Rectal smooth muscle tissue (tissue), 1 donor: ENCODE results near the gene RNF144B.

Source experiments
- H3K27ac ChIP-seq: one replicate; pipeline ENCODE4 v1.7.0; 2013; ENCODE audit warnings: low read depth, low read length, inconsistent platforms
- H3K27me3 ChIP-seq: one replicate; pipeline ENCODE4 v1.7.0; 2013; ENCODE audit warnings: low read length; ENCODE audit not compliant: control insufficient read depth, insufficient read depth
- H3K36me3 ChIP-seq: one replicate; pipeline ENCODE4 v1.7.0; 2013; ENCODE audit warnings: low read length; ENCODE audit not compliant: control insufficient read depth, insufficient read depth
- H3K4me1 ChIP-seq: one replicate; pipeline ENCODE4 v1.7.0; 2013; ENCODE audit warnings: low read length; ENCODE audit not compliant: control insufficient read depth, insufficient read depth
- H3K4me3 ChIP-seq: one replicate; pipeline ENCODE4 v1.7.0; 2013; ENCODE audit warnings: low read length
- H3K9ac ChIP-seq: one replicate; pipeline ENCODE4 v1.7.0; 2013; ENCODE audit warnings: low read length

The RNF144B gene

GRCh38 chr6:18380851-18381250 is 6.3 kb upstream of the RNF144B start:
- H3K36me3 ChIP-seq = no peaks in the 10 kb centered on the region
- no peak overlapping the region for H3K4me3 ChIP-seq
- H3K4me1 ChIP-seq = no peaks in the 10 kb centered on the region
- no peak overlapping the region for H3K27ac ChIP-seq
- no peak overlapping the region for H3K9ac ChIP-seq
- no peaks in the 10 kb centered on the region for H3K27me3 ChIP-seq

- no peaks in the 10 kb centered on the region for H3K36me3 ChIP-seq
- no peaks in the 10 kb centered on the region for H3K4me1 ChIP-seq
- H3K9ac ChIP-seq = no peak overlapping the region
- H3K27ac ChIP-seq = no peak overlapping the region
- H3K4me3 ChIP-seq = no peak overlapping the region
- no peaks in the 10 kb centered on the region for H3K27me3 ChIP-seq
These were observed 3.7 kb upstream of the RNF144B start for GRCh38 chr6:18383441-18383840.

- Histone ChIP-seq H3K9ac (no peak overlapping the region), H3K27me3 (no peaks in the 10 kb centered on the region), H3K27ac (no peak overlapping the region), H3K4me3 (no peak overlapping the region), H3K4me1 (peaks cover 6% of the 10 kb centered on the region), H3K36me3 (no peaks in the 10 kb centered on the region)
These were observed 2.5 kb upstream of the RNF144B start for GRCh38 chr6:18384621-18385020.

- peaks cover 6% of the 10 kb centered on the region for H3K4me1 ChIP-seq
- H3K27me3 ChIP-seq = no peaks in the 10 kb centered on the region
- no peak overlapping the region for H3K27ac ChIP-seq
- H3K36me3 ChIP-seq = no peaks in the 10 kb centered on the region
- H3K4me3 ChIP-seq = peak overlapping the region; percentile 78
- no peak overlapping the region for H3K9ac ChIP-seq
These were observed 713 bp upstream of the RNF144B start for GRCh38 chr6:18386298-18386976.

- Histone ChIP-seq H3K9ac (no peak overlapping the region), H3K27ac (peak overlapping the region; percentile 44), H3K4me3 (peak overlapping the region; percentile 78), H3K27me3 (no peaks in the 10 kb centered on the region), H3K36me3 (no peaks in the 10 kb centered on the region), H3K4me1 (peaks cover 6% of the 10 kb centered on the region)
These were observed 1.1 kb downstream of the RNF144B start for GRCh38 chr6:18388271-18388670.

- Histone ChIP-seq H3K4me1 (peaks cover 6% of the 10 kb centered on the region), H3K27ac (peak overlapping the region; percentile 15)
These were observed 1.8 kb downstream of the RNF144B start for GRCh38 chr6:18388942-18389341.

GRCh38 chr6:18389479-18389878 is 2.3 kb downstream of the RNF144B start:
- Histone ChIP-seq H3K27me3 (no peaks in the 10 kb centered on the region), H3K9ac (no peak overlapping the region), H3K4me3 (no peak overlapping the region), H3K27ac (peak overlapping the region; percentile 15), H3K4me1 (peaks cover 6% of the 10 kb centered on the region), H3K36me3 (no peaks in the 10 kb centered on the region)

More at GRCh38 chr6:18388942-18389341, 1.8 kb downstream of the RNF144B start:
- Histone ChIP-seq H3K27me3 (no peaks in the 10 kb centered on the region), H3K9ac (no peak overlapping the region), H3K4me3 (peak overlapping the region; percentile 23), H3K36me3 (no peaks in the 10 kb centered on the region)

- Histone ChIP-seq H3K27me3 (no peaks in the 10 kb centered on the region), H3K27ac (no peak overlapping the region), H3K9ac (no peak overlapping the region), H3K4me3 (no peak overlapping the region), H3K4me1 (peaks cover 6% of the 10 kb centered on the region), H3K36me3 (no peaks in the 10 kb centered on the region)
These were observed 3.3 kb downstream of the RNF144B start for GRCh38 chr6:18390476-18390875.

GRCh38 chr6:18391023-18391422 is 3.9 kb downstream of the RNF144B start:
- Histone ChIP-seq H3K4me1 (peaks cover 6% of the 10 kb centered on the region), H3K4me3 (no peak overlapping the region), H3K27ac (no peak overlapping the region), H3K27me3 (no peaks in the 10 kb centered on the region), H3K36me3 (no peaks in the 10 kb centered on the region), H3K9ac (no peak overlapping the region)

- Histone ChIP-seq H3K27me3 (no peaks in the 10 kb centered on the region), H3K36me3 (no peaks in the 10 kb centered on the region), H3K4me1 (peaks cover 6% of the 10 kb centered on the region), H3K9ac (no peak overlapping the region), H3K27ac (no peak overlapping the region), H3K4me3 (no peak overlapping the region)
These were observed 5.3 kb downstream of the RNF144B start for GRCh38 chr6:18392346-18392877.

- Histone ChIP-seq H3K27ac (no peak overlapping the region), H3K9ac (no peak overlapping the region), H3K27me3 (no peaks in the 10 kb centered on the region), H3K36me3 (no peaks in the 10 kb centered on the region), H3K4me3 (no peak overlapping the region), H3K4me1 (peaks cover 6% of the 10 kb centered on the region)
These were observed 6.5 kb downstream of the RNF144B start for GRCh38 chr6:18393698-18394097.

- no peak overlapping the region for H3K4me3 ChIP-seq
- H3K4me1 ChIP-seq = no peaks in the 10 kb centered on the region
- H3K9ac ChIP-seq = no peak overlapping the region
- no peaks in the 10 kb centered on the region for H3K36me3 ChIP-seq
- no peak overlapping the region for H3K27ac ChIP-seq
- no peaks in the 10 kb centered on the region for H3K27me3 ChIP-seq
These were observed 8.2 kb downstream of the RNF144B start for GRCh38 chr6:18395177-18395855.

- Histone ChIP-seq H3K9ac (no peak overlapping the region), H3K36me3 (no peaks in the 10 kb centered on the region), H3K27ac (no peak overlapping the region), H3K4me1 (peaks cover 3% of the 10 kb centered on the region), H3K27me3 (no peaks in the 10 kb centered on the region), H3K4me3 (no peak overlapping the region)
These were observed 8.7 kb downstream of the RNF144B start for GRCh38 chr6:18395856-18396197.
